Retinal pigment epithelial cell (primary cell): ENCODE measurements around the gene MBD6.

Source experiments
- DNase-seq: peaks from one replicate; pipeline ENCODE4 v3.0.0-alpha.2; 2010; ENCODE audit warnings: low read depth
- H3K4me3 ChIP-seq: 2 replicates; pipeline ENCODE4 v1.5.1; 2011; ENCODE audit warnings: mild to moderate bottlenecking, low read length, control low read depth, moderate library complexity
- TF ChIP-seq, protein P1 (sequence below): conservative IDR thresholded peaks from 2 replicates; pipeline ENCODE4 v1.5.1; 2011; ENCODE audit warnings: low read depth, low read length, control low read depth, inconsistent platforms

The MBD6 gene, protein sequence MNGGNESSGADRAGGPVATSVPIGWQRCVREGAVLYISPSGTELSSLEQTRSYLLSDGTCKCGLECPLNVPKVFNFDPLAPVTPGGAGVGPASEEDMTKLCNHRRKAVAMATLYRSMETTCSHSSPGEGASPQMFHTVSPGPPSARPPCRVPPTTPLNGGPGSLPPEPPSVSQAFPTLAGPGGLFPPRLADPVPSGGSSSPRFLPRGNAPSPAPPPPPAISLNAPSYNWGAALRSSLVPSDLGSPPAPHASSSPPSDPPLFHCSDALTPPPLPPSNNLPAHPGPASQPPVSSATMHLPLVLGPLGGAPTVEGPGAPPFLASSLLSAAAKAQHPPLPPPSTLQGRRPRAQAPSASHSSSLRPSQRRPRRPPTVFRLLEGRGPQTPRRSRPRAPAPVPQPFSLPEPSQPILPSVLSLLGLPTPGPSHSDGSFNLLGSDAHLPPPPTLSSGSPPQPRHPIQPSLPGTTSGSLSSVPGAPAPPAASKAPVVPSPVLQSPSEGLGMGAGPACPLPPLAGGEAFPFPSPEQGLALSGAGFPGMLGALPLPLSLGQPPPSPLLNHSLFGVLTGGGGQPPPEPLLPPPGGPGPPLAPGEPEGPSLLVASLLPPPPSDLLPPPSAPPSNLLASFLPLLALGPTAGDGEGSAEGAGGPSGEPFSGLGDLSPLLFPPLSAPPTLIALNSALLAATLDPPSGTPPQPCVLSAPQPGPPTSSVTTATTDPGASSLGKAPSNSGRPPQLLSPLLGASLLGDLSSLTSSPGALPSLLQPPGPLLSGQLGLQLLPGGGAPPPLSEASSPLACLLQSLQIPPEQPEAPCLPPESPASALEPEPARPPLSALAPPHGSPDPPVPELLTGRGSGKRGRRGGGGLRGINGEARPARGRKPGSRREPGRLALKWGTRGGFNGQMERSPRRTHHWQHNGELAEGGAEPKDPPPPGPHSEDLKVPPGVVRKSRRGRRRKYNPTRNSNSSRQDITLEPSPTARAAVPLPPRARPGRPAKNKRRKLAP

DNA sequence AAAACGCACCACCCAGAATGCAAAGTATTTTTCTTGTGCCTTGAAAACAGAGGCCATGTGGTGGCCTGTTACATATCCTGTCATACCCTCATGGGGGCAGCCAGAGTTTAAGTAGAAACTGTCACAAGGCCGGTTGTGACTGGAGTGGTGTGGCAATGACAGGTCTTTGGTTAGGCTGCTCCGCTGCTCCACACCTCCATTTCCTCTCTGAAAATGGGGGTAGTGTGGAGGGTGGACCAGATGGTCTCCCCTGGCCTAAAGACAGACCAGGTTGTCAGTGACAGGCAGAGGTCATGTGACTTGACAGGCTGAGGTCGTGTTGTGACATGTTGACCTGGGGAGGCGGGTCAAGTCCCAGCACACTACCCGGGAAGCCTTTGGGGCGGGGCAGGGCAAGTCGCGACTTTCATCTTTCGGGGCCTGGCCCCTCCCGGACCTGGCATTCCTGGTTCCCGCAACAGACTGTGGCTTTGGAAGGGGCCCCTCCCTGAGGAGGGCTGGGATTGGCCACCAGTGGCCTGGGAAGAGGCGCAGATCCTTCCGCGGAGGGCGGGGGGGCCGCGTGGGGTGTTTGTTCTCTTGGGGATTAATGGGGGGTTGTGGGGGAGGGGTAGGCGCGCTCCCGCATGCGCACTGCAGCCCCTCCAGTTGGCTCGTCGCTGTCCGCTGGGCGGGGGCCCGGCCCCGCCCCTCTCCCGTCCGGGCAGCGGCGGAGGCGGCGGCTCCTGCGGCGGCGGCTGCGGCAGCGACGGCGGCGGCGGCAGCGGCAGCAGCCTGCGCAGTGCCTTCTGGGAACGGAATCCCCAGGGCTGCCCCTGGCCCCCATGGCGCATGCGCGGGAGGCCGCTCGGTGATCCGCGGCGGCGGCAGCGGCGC, at the start of gene MBD6:
Gene MBD6 (plus strand): TSS at position 814 of the 876 bp plus-strand sequence. CDS start 1,480 bp downstream, outside the sequence.
- DNase-seq: peak; percentile 74
- H3K4me3 ChIP-seq: peak within 1 kb of the TSS; percentile 72
- TF ChIP-seq, protein P1, sequence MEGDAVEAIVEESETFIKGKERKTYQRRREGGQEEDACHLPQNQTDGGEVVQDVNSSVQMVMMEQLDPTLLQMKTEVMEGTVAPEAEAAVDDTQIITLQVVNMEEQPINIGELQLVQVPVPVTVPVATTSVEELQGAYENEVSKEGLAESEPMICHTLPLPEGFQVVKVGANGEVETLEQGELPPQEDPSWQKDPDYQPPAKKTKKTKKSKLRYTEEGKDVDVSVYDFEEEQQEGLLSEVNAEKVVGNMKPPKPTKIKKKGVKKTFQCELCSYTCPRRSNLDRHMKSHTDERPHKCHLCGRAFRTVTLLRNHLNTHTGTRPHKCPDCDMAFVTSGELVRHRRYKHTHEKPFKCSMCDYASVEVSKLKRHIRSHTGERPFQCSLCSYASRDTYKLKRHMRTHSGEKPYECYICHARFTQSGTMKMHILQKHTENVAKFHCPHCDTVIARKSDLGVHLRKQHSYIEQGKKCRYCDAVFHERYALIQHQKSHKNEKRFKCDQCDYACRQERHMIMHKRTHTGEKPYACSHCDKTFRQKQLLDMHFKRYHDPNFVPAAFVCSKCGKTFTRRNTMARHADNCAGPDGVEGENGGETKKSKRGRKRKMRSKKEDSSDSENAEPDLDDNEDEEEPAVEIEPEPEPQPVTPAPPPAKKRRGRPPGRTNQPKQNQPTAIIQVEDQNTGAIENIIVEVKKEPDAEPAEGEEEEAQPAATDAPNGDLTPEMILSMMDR: no peak

DNA sequence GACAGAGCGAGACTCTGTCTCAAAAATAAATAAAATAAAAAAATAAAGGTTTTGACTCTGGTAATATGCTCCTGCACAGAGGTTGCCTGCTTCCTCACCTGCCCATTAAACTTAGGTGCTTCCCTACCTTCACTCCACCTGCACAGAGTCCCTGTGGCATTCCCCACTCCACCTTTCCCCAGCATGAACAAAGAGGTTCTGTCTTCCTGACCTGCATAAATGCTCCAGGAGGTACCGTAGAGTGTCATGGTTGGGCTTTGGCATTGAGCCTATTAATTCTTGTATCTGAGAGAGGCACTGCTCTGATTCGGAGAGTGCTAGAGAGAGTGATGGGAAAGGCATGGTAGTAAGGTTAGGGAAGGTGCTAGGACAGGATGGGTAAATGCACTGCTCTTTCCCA, 49.2 kb upstream of the MBD6 start:
- DNase-seq: no peak
- no peak overlapping the region for H3K4me3 ChIP-seq
- TF ChIP-seq, protein P1: no peak

DNA sequence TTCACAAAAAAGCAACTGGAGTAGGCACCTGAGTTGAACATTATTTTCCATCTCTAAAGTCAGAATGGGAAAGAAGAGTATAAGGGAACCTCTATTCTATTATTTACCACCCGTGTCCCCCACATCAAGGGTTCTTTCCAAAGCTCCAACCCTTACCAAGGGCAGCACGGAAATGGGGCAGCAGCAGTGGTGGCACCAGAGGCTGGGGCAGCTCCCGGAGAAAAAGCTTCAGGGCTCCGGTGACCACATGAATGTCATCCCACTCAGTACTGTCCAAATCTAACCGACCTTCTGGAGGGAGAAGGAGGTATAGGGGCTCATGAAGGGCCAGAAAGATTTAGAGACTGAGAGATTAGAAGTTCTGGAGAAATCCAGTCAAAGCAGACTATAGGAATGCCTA, 48.7 kb upstream of the MBD6 start:
- DNase-seq: no peak
- TF ChIP-seq, protein P1: no peak

DNA sequence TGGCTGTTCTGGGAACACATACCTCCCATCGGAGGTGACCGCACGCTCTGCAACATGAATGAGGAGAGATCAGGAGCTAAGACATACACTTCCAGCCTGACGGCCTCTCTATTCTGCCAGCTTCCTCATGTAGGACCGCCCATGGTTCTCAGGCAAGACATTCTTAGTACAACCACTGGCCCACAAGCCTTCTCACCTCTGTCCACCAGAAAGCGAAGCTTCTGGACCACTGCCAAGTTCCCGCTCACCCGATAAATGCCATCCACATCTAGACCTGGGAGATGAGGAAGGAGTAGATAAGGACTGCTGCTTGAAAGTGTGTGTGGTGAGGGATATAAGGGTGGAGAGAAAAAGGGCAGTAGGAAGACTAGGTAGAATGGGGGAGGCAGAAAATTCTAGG, 48.2 kb upstream of the MBD6 start:
- TF ChIP-seq, protein P1: no peak
- H3K4me3 ChIP-seq: no peak overlapping the region
- DNase-seq: no peak

More for the DNA sequence above, 48.7 kb upstream of the MBD6 start:
- H3K4me3 ChIP-seq: no peak overlapping the region

- TF ChIP-seq, protein P1: no peak
- DNase-seq: no peak
- H3K4me3 ChIP-seq: no peak overlapping the region
Measured at GRCh38 chr12:57474862-57475261, 47.8 kb upstream of the MBD6 start.

DNA sequence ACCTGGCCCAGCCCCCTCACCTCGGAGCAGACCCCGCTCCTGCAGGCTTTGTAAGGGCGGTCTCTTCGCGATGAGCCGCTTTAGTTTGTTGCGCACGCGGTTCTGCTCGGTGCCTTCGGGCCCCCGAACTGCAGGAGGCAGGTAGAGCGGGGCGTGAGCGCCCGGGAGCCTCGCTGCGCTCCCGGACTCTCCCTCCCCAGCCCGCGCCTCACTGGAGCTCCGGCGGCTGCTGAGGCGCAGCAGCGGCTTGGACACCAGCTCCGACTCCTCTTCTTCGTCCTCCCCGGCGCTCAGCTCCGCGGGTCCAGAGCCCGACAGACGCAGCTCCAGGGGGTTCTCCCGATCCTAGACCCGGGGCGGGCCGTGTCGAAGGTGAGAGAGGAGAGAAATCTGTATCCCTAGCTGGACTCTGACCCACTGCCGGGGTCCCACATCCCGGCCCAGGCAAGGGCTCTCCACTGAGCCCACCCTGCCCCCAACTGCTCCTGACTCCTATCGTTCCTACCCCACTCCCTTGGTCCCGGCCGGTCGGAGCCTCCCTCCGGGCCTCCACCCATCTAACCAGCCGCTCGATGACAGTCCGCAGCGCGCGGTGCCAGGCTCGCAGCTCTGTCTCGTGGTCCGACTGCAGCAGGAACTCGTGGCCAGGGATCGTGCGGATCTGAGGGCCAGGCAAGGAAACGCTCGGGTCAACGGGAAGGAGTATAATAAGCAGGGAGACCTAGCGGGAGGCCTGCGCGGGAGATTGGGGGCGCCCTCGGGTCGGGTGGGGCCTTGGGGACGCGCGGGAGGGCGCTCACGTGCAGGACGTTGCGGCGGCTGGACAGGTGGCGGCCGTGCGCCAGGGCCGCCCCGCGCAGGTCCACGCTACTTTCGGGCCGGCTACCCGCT, 47.1 kb upstream of the MBD6 start:
- TF ChIP-seq, protein P1: no peak
- DNase-seq: peak; percentile 40
- peak overlapping the region; percentile 36 for H3K4me3 ChIP-seq
